ENCODE data around the gene KCNJ14.
"Not testable (repeated sequence)": the region's sequence is repeated elsewhere in the genome, so short reads cannot be mapped to it uniquely, and the experiment has no call there.

The KCNJ14 gene

DNA sequence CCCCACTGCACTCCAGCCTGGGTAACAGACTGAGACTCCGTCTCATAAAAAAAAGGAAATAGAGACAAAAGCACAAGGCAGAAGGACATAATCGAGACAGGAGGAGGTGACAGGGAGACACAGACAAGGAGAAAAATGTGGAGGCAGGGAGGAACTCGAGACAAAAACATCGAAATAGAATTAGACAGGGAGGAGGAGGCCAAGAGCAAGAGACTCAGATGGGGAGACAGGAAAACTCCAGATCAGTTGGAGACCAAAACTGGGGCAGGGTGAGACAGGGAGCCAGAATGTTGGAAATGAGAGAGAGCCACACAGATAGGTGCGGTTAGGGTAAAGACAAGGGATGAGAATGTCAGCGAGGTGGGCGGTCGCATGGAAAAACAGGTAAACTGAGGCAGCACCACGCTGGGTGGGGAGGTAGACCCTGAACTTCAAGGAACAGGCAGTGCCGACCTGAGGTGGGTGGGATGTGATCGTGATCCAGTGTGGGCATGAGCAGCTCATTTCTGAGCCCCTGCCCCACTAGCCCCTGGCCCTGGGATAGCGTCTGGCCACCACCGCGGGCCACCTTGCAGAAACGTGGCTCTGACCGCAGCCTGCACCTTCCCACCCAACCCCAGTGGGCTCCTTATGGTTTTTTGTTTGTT is 29.0 kb downstream of the KCNJ14 start:
- Histone ChIP-seq H3K9me3 (replicated peaks; ENCODE audit: low read length) (no peaks in the 10 kb centered on the region), H3K36me3 (ENCODE audit: insufficient read depth, low read length) (peaks cover 9% of the 10 kb centered on the region), H3K4me1 (ENCODE audit: control insufficient read depth, insufficient read depth, low read length) (peaks cover 42% of the 10 kb centered on the region), H3K9ac (ENCODE audit: low read depth, low read length) (no peak overlapping the region), H3K4me2 (ENCODE audit: low read length) (no peak overlapping the region), H3K27me3 (ENCODE audit: control insufficient read depth, insufficient read depth, low read length) (no peaks in the 10 kb centered on the region), H3K4me3 (ENCODE audit: low read length) (no peak overlapping the region)

DNA sequence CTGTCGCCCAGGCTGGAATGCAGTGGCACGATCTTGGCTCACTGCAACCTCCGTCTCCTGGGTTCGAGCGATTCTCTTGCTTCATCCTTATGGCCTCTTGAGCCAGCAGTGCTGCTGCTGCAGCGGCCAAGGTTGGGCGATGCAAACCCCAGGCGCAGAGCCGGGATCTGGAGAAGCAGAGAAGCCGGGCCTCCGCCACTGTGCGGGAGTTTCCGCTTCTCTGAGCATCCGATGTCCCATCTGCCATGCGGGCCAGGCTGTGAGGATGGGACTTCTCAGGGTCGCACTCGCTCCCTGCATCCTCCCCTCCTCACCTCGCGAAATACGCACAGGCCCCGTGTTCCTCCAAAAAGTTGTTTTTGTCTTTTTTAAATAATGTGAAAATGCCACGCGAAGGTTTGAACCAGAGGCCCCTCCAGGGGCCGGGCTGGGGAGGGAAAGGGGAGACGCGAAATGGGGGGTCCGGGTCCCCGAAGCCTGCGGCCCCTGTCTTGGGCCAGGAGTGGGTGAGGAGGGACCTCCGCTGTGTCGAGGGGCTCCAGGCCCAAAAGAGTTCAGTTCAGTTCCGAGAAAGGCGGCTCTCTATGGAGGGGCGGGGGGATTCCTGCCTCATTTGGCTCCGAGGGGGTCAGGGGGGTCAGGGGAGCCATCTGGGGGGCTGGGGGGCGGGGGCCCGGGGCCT is 29.7 kb downstream of the KCNJ14 start:
- no peak overlapping the region for H3K4me2 ChIP-seq (ENCODE audit: low read length)
- H3K9me3 ChIP-seq (replicated peaks; ENCODE audit: low read length) = no peaks in the 10 kb centered on the region
- H3K4me1 ChIP-seq (ENCODE audit: control insufficient read depth, insufficient read depth, low read length) = peaks cover 36% of the 10 kb centered on the region
- no peak overlapping the region for H3K4me3 ChIP-seq (ENCODE audit: low read length)
- no peak overlapping the region for H3K9ac ChIP-seq (ENCODE audit: low read depth, low read length)
- peaks cover 3% of the 10 kb centered on the region for H3K27me3 ChIP-seq (ENCODE audit: control insufficient read depth, insufficient read depth, low read length)
- peaks cover 3% of the 10 kb centered on the region for H3K36me3 ChIP-seq (ENCODE audit: insufficient read depth, low read length)

DNA sequence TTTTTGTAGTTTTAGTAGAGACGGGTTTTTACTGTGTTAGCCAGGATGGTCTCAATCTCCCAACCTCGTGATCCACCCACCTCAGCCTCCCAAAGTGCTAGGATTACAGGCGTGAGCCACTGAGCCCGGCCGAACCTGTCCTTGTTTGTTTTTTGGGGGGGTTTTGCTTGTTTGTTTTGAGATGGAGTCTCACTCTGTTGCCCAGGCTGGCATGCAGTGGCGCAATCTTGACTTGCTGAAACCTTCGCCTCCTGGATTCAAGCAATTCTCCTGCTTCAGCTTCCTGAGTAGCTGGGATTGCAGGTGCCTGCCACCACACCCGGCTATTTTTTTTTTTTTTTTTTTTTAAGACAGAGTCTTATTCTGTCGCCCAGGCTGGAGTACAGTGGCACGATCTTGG is 31.3 kb downstream of the KCNJ14 start:
- not testable (repeated sequence) for H3K4me2 ChIP-seq (ENCODE audit: low read length); H3K4me3 ChIP-seq (ENCODE audit: low read length); H3K27me3 ChIP-seq (ENCODE audit: control insufficient read depth, insufficient read depth, low read length); H3K36me3 ChIP-seq (ENCODE audit: insufficient read depth, low read length); H3K9ac ChIP-seq (ENCODE audit: low read depth, low read length); H3K9me3 ChIP-seq (replicated peaks; ENCODE audit: low read length)
- peaks cover 24% of the 10 kb centered on the region for H3K4me1 ChIP-seq (ENCODE audit: control insufficient read depth, insufficient read depth, low read length)

DNA sequence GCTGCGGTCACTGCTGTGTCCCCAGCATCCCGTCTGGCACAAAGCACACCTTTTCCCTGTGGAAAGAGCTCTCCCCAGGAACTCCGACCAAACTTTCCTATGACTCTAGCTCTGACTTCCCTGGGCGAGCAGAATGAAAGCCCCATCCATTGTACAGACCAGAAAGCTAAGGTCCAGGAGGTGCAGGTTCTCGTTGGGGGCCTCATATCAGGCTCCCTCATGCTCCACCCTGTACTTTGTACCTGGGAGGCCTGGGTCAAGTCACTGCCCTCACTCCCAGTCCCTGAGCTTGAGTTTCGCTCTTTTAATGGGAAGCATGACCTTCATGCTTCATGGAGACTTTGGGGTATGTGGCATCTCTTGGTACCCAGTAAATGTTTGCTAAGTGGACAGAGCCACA is 32.2 kb downstream of the KCNJ14 start:
- Histone ChIP-seq H3K9ac (ENCODE audit: low read depth, low read length) (peak overlapping the region; percentile 6), H3K4me1 (ENCODE audit: control insufficient read depth, insufficient read depth, low read length) (peaks cover 18% of the 10 kb centered on the region), H3K27me3 (ENCODE audit: control insufficient read depth, insufficient read depth, low read length) (peaks cover 8% of the 10 kb centered on the region), H3K4me2 (ENCODE audit: low read length) (peak overlapping the region; percentile 68), H3K9me3 (replicated peaks; ENCODE audit: low read length) (no peaks in the 10 kb centered on the region), H3K4me3 (ENCODE audit: low read length) (peak overlapping the region; percentile 19), H3K36me3 (ENCODE audit: insufficient read depth, low read length) (no peaks in the 10 kb centered on the region)

DNA sequence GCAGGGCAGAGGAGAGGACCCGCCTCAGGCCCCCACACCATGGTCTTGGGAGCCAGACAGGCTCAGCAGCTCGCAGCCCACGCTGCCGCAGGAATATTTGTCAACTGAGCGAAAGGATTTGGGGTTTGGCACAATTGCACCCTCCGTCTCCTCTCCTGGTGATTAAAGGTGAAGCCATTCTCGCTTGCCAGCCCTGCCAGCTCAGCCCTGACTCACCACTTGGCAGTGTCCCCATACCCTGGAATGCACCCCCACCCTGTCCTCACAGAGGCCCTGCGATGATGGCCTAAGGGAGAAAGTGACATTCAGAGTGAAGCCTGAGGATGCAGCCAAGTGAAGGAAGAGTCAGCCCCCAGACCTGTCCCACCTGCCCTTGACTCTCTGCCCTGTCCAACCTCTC is 32.6 kb downstream of the KCNJ14 start:
- Histone ChIP-seq H3K9ac (ENCODE audit: low read depth, low read length) (no peak overlapping the region), H3K27me3 (ENCODE audit: control insufficient read depth, insufficient read depth, low read length) (peaks cover 8% of the 10 kb centered on the region), H3K4me3 (ENCODE audit: low read length) (peak overlapping the region; percentile 50)

DNA sequence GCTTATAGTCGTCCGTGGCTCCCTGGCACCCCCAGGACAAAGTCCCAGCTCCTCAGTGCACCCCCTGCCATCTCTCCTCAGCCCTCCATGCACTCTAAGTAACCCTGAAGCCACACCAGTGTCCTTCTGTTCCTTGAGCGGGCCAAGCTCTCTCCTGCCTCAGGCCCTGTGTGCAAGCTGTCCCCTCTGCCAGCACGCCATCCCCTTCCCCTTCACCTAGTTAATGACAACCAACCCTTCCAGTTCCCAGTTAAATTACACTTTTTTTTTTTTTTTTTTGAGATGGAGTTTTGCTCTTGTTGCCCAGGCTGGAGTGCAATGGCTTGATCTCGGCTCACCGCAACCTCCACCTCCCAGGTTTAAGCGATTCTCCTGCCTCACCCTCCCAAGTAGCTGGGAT is 33.1 kb downstream of the KCNJ14 start:
- Histone ChIP-seq H3K4me2 (ENCODE audit: low read length) (peak overlapping the region; percentile 68), H3K4me1 (ENCODE audit: control insufficient read depth, insufficient read depth, low read length) (peaks cover 18% of the 10 kb centered on the region), H3K4me3 (ENCODE audit: low read length) (peak overlapping the region; percentile 50)
- H3K9ac ChIP-seq (ENCODE audit: low read depth, low read length); H3K36me3 ChIP-seq (ENCODE audit: insufficient read depth, low read length); H3K27me3 ChIP-seq (ENCODE audit: control insufficient read depth, insufficient read depth, low read length); H3K9me3 ChIP-seq (replicated peaks; ENCODE audit: low read length): not testable (repeated sequence)

More for the DNA sequence above, 32.6 kb downstream of the KCNJ14 start:
- H3K9me3 ChIP-seq (replicated peaks; ENCODE audit: low read length) = no peaks in the 10 kb centered on the region
- no peaks in the 10 kb centered on the region for H3K36me3 ChIP-seq (ENCODE audit: insufficient read depth, low read length)
- H3K4me2 ChIP-seq (ENCODE audit: low read length) = peak overlapping the region; percentile 68
- peaks cover 18% of the 10 kb centered on the region for H3K4me1 ChIP-seq (ENCODE audit: control insufficient read depth, insufficient read depth, low read length)

DNA sequence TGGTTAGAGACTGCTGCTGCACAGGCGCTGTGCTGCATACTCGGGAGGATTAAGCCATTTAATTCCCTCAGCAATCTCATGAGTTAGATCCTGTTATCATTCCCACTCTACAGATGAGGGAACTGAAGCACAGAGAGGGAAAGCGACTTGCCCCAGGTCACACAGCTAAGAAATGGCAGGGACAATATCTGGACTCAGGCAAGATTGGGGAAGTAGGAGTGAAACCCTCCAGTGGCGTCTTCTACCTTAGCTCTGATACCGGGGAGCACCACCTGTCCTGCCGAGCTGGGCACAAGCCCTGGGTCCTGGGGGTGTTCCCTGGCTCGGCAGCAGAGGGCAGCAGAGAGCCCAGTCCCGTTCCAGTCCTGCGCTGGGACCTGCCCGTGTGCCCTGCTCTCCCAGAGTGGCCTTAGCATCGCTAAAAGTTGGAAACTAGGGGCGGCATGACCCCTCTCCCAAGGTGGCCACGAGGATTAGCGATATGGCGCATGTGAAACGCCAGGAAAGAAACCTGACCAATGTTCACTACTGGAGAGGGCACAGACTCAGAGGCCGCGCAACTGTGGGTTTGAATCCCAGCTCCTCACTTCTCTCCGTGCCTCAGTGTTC is 34.3 kb downstream of the KCNJ14 start:
- Histone ChIP-seq H3K9ac (ENCODE audit: low read depth, low read length) (no peak overlapping the region), H3K36me3 (ENCODE audit: insufficient read depth, low read length) (no peaks in the 10 kb centered on the region), H3K4me2 (ENCODE audit: low read length) (no peak overlapping the region), H3K9me3 (replicated peaks; ENCODE audit: low read length) (no peaks in the 10 kb centered on the region), H3K4me1 (ENCODE audit: control insufficient read depth, insufficient read depth, low read length) (peaks cover 22% of the 10 kb centered on the region), H3K27me3 (ENCODE audit: control insufficient read depth, insufficient read depth, low read length) (peaks cover 12% of the 10 kb centered on the region), H3K4me3 (ENCODE audit: low read length) (no peak overlapping the region)

DNA sequence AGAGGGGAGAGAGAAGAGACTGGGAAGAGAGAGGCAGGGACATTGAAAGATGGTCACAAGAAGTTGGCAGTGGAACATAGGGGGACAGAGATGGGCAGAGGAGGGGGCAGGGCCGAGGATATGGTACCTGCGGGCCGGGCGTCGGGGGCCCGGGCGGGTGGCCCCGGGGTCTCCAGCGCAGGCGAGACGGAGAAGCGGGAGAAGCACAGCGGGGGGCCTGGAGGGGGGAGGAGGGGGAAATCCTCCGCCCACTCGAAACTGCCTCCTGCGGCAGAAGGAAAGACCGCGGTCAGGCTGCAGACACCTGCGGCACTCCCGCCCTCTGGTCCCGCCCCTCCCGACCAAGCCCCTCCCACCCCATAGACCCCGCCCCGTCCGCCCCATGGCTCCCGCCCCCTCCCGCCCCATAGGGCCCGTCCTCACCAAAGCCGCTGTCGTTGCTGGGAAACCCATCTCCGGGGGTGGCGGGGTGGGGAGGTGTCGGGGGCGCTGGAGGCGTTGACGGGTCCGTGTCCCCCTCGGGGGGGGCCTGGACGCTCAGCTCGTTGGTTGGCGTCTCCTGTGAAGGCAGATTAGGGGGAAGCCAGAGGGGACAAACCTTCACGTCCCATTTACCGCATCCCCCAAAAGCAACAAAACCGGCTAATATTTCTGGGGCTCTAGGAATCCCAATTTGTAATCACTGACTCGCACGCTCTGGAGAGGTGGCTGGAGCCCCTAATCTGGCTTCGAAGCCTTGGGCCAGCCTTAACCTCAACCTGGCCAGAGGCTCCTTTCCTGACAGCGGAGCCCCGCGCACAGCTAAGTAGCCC is 35.8 kb downstream of the KCNJ14 start:
- H3K9ac ChIP-seq (ENCODE audit: low read depth, low read length) = no peak overlapping the region
- H3K27me3 ChIP-seq (ENCODE audit: control insufficient read depth, insufficient read depth, low read length) = peaks cover 21% of the 10 kb centered on the region
- H3K4me3 ChIP-seq (ENCODE audit: low read length) = no peak overlapping the region
- H3K4me1 ChIP-seq (ENCODE audit: control insufficient read depth, insufficient read depth, low read length) = peaks cover 21% of the 10 kb centered on the region
- no peaks in the 10 kb centered on the region for H3K9me3 ChIP-seq (replicated peaks; ENCODE audit: low read length)
- no peaks in the 10 kb centered on the region for H3K36me3 ChIP-seq (ENCODE audit: insufficient read depth, low read length)
- no peak overlapping the region for H3K4me2 ChIP-seq (ENCODE audit: low read length)

DNA sequence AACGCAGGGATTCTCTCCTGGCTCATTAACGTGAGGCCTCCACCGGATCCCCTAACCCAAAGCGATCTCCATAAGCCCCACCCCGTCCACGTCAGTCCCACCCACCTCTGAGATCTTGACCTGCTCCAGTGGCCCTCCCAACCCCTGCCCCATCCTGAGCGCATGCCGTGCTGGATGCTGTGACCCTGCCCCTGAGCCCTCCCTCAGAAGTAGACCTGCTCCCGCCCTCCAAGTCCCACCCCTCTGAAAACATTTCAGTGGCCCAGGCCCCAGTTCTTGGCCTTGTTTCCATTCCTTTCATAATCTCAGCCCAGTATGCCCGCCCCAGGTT is 36.4 kb downstream of the KCNJ14 start:
- Histone ChIP-seq H3K4me3 (ENCODE audit: low read length) (no peak overlapping the region), H3K9me3 (replicated peaks; ENCODE audit: low read length) (no peaks in the 10 kb centered on the region), H3K27me3 (ENCODE audit: control insufficient read depth, insufficient read depth, low read length) (peaks cover 23% of the 10 kb centered on the region), H3K36me3 (ENCODE audit: insufficient read depth, low read length) (no peaks in the 10 kb centered on the region), H3K4me2 (ENCODE audit: low read length) (no peak overlapping the region), H3K9ac (ENCODE audit: low read depth, low read length) (no peak overlapping the region), H3K4me1 (ENCODE audit: control insufficient read depth, insufficient read depth, low read length) (peaks cover 19% of the 10 kb centered on the region)

DNA sequence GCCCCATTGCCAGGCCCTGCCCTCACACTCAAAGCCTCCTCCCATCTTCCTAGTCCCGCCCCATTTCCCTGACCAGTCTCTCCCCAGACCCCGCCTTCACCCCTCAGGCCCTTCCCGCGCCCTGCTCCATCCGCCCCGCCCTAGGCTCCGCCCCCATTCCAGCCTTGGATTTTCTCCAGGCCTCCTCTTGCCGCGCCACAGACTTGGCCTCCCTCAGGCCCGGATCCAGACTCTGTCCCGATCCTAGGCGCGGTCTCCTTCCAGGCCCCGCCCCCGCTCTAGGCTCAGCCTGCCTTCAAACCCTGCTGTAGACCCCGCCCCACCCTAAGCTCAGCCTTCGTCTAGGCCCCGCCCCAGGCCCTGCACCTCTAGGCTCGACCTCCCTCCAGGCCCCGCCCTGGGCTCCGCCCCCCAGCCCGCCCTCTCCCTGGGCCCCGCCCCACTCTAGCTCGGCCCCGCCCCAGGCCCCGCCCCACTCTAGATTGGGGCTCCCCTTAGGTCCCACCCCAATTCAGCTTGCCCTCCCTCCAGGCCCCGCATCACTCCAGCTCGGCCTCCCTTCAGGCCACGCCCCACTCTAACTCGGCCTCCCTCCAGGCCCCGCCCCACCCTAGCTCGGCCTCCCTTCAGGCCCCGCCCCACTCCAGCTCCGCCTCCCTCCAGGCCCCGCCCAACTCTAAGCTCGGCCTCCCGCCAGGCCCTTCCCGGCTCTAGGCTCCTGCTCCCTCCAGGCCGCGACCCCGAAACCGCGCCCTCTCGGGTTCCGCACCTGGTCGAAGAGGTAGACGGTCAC is 37.7 kb downstream of the KCNJ14 start:
- H3K4me3 ChIP-seq (ENCODE audit: low read length) = peak overlapping the region; percentile 78
- peaks cover 8% of the 10 kb centered on the region for H3K4me1 ChIP-seq (ENCODE audit: control insufficient read depth, insufficient read depth, low read length)
- H3K27me3 ChIP-seq (ENCODE audit: control insufficient read depth, insufficient read depth, low read length) = peaks cover 35% of the 10 kb centered on the region
- H3K36me3 ChIP-seq (ENCODE audit: insufficient read depth, low read length) = no peaks in the 10 kb centered on the region
- peak overlapping the region; percentile 77 for H3K9ac ChIP-seq (ENCODE audit: low read depth, low read length)
- H3K9me3 ChIP-seq (replicated peaks; ENCODE audit: low read length) = no peaks in the 10 kb centered on the region
- peak overlapping the region; percentile 94 for H3K4me2 ChIP-seq (ENCODE audit: low read length)

All from skeletal muscle satellite cell (primary cell).